HEK293 (cell line): Measurements from ENCODE around the gene DPYD.

Experiments
- CTCF ChIP-seq: fragments of 450-650 bp; formaldehyde crosslinking; IDR thresholded peaks from 2 replicates; pipeline ENCODE4 v1.5.1; 2016; ENCODE audit warnings: missing biosample characterization, missing genetic modification characterization
- KLF8 ChIP-seq: fragments of 450-650 bp; formaldehyde crosslinking; IDR thresholded peaks from 2 replicates; pipeline ENCODE4 v1.5.1; 2016; ENCODE audit warnings: missing biosample characterization, missing genetic modification characterization
- REPIN1 ChIP-seq: fragments of 450-650 bp; formaldehyde crosslinking; IDR thresholded peaks from 2 replicates; pipeline ENCODE4 v1.5.1; 2017; ENCODE audit warnings: missing biosample characterization, missing genetic modification characterization, low read depth
- REST ChIP-seq: fragments of 450-650 bp; formaldehyde crosslinking; IDR thresholded peaks from 2 replicates; pipeline ENCODE4 v1.5.1; 2016; ENCODE audit warnings: missing biosample characterization, missing genetic modification characterization
- ZNF155 ChIP-seq: fragments of 450-650 bp; formaldehyde crosslinking; IDR thresholded peaks from 2 replicates; pipeline ENCODE4 v1.5.1; 2016; ENCODE audit warnings: missing biosample characterization, missing genetic modification characterization
- ZNF2 ChIP-seq: fragments of 450-650 bp; formaldehyde crosslinking; IDR thresholded peaks from 2 replicates; pipeline ENCODE4 v1.5.1; 2016; ENCODE audit warnings: missing biosample characterization, missing genetic modification characterization
- ZNF214 ChIP-seq: fragments of 450-650 bp; formaldehyde crosslinking; IDR thresholded peaks from 2 replicates; pipeline ENCODE4 v1.5.1; 2017; ENCODE audit warnings: missing biosample characterization, mild to moderate bottlenecking, missing genetic modification characterization, borderline replicate concordance
- ZNF530 ChIP-seq: fragments of 450-650 bp; formaldehyde crosslinking; IDR thresholded peaks from 2 replicates; pipeline ENCODE4 v1.5.1; 2016; ENCODE audit warnings: low read depth, missing biosample characterization, missing genetic modification characterization
- ZNF747 ChIP-seq: fragments of 450-650 bp; formaldehyde crosslinking; IDR thresholded peaks from 2 replicates; pipeline ENCODE4 v1.5.1; 2016; ENCODE audit warnings: missing biosample characterization, missing genetic modification characterization
- TF ChIP-seq, protein P1 (sequence below): fragments of 450-650 bp; formaldehyde crosslinking; IDR thresholded peaks from 2 replicates; pipeline ENCODE4 v1.5.1; 2016; ENCODE audit warnings: missing biosample characterization, missing genetic modification characterization

DNA sequence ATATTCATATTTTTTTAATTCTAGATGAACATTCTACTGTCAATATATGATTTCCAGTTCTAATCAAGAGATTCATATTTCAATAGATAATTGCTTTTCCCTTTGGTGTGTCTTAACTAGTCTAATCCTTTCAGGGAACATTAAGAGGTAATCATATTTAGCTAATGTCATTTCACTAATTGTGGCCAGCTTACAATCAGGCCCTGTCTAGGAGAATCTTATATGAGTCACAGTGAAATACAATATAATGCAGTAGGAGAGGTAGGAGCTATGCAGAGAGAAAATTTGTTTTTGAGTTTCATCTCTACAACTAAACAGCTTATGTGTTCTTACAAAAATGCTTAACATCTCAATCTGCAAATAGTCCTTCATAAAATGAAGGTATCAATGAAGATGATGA lies 85.9 kb downstream of the DPYD start:
- TF ChIP-seq ZNF530 (tag by site-specific recombination) (no peak), KLF8 (tag by site-specific recombination) (no peak), CTCF (no peak), ZNF214 (tag by site-specific recombination) (no peak), REPIN1 (tag by site-specific recombination) (no peak), ZNF155 (tag by site-specific recombination) (no peak), ZNF747 (tag by site-specific recombination) (no peak), REST (tag by site-specific recombination) (no peak), ZNF2 (no peak)
- TF ChIP-seq, protein P1, sequence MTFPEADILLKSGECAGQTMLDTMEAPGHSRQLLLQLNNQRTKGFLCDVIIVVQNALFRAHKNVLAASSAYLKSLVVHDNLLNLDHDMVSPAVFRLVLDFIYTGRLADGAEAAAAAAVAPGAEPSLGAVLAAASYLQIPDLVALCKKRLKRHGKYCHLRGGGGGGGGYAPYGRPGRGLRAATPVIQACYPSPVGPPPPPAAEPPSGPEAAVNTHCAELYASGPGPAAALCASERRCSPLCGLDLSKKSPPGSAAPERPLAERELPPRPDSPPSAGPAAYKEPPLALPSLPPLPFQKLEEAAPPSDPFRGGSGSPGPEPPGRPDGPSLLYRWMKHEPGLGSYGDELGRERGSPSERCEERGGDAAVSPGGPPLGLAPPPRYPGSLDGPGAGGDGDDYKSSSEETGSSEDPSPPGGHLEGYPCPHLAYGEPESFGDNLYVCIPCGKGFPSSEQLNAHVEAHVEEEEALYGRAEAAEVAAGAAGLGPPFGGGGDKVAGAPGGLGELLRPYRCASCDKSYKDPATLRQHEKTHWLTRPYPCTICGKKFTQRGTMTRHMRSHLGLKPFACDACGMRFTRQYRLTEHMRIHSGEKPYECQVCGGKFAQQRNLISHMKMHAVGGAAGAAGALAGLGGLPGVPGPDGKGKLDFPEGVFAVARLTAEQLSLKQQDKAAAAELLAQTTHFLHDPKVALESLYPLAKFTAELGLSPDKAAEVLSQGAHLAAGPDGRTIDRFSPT (tag by site-specific recombination): no peak
